Mesendoderm (in vitro differentiated cells): ENCODE measurements around the gene UTP15.

ENCODE experiments used
- DNase-seq: peaks from one replicate; pipeline ENCODE4 v3.0.0; 2013
- H2AK5ac ChIP-seq: 2 replicates; pipeline ENCODE4 v1.6.1; 2013; ENCODE audit warnings: low read length, inconsistent platforms
- H2BK120ac ChIP-seq: 2 replicates; pipeline ENCODE4 v1.6.1; 2013; ENCODE audit warnings: low read depth, mild to moderate bottlenecking, low read length, moderate library complexity, mixed read lengths
- H2BK15ac ChIP-seq: replicated peaks from 2 replicates; pipeline ENCODE4 v1.6.1; 2013; ENCODE audit warnings: low read depth, mild to moderate bottlenecking, moderate library complexity
- H2BK5ac ChIP-seq: 2 replicates; pipeline ENCODE4 v1.6.1; 2013; ENCODE audit warnings: low read length, inconsistent platforms
- H3K18ac ChIP-seq: 2 replicates; pipeline ENCODE4 v1.6.1; 2013; ENCODE audit warnings: mild to moderate bottlenecking, low read length, mixed read lengths
- H3K23ac ChIP-seq: one replicate; pipeline ENCODE4 v1.6.1; 2013; ENCODE audit warnings: low read length
- H3K27ac ChIP-seq: 2 replicates; pipeline ENCODE4 v1.5.1; 2013; ENCODE audit warnings: low read depth, mild to moderate bottlenecking, inconsistent platforms, low read length, moderate library complexity
- H3K27me3 ChIP-seq: 2 replicates; pipeline ENCODE4 v1.6.1; 2013; ENCODE audit warnings: low read length, control low read depth, mild to moderate bottlenecking, inconsistent platforms; ENCODE audit not compliant: insufficient read depth, poor library complexity
- H3K36me3 ChIP-seq: 2 replicates; pipeline ENCODE4 v1.6.1; 2013; ENCODE audit warnings: low read length, inconsistent platforms; ENCODE audit not compliant: control insufficient read depth, insufficient read depth
- H3K4ac ChIP-seq: one replicate; pipeline ENCODE4 v1.6.1; 2013; ENCODE audit warnings: low read depth, mild to moderate bottlenecking, low read length, moderate library complexity
- H3K4me1 ChIP-seq: 2 replicates; pipeline ENCODE4 v1.6.1; 2013; ENCODE audit warnings: low read depth, low read length, inconsistent platforms; ENCODE audit not compliant: control insufficient read depth
- H3K4me2 ChIP-seq: 2 replicates; pipeline ENCODE4 v1.6.1; 2013; ENCODE audit warnings: low read length
- H3K4me3 ChIP-seq: 2 replicates; pipeline ENCODE4 v1.5.1; 2013; ENCODE audit warnings: mild to moderate bottlenecking, low read length
- H3K56ac ChIP-seq: one replicate; pipeline ENCODE4 v1.6.1; 2013; ENCODE audit warnings: low read length
- H3K79me1 ChIP-seq: 2 replicates; pipeline ENCODE4 v1.6.1; 2013; ENCODE audit warnings: low read length, inconsistent platforms
- H3K79me2 ChIP-seq: 2 replicates; pipeline ENCODE4 v1.6.1; 2013; ENCODE audit warnings: mild to moderate bottlenecking, low read length; ENCODE audit not compliant: control insufficient read depth, insufficient read depth
- H3K9ac ChIP-seq: 2 replicates; pipeline ENCODE4 v1.6.1; 2013; ENCODE audit warnings: low read length, inconsistent platforms
- H4K5ac ChIP-seq: one replicate; pipeline ENCODE4 v1.6.1; 2013; ENCODE audit warnings: low read length
- H4K8ac ChIP-seq: one replicate; pipeline ENCODE4 v1.6.1; 2013; ENCODE audit warnings: low read depth, mild to moderate bottlenecking, control low read depth, low read length, moderate library complexity
- WGBS: extraction: QIAGEN DNeasy Blood & Tissue Kit; methylation state at CpG from one replicate; pipeline ENCODE4 v1.1.7; 2013; ENCODE audit warnings: low lambda C conversion rate, missing lambda C conversion rate; ENCODE audit not compliant: insufficient coverage; ENCODE audit errors: extremely low coverage; 5-methylcytosine and 5-hydroxymethylcytosine counted together

Gene UTP15

GRCh38 chr5:73582285-73583145 lies 17.0 kb downstream of the UTP15 start:
- no peaks in the 10 kb centered on the region for H3K4me1 ChIP-seq
- H2AK5ac ChIP-seq = no peak overlapping the region
- no peak overlapping the region for H3K9ac ChIP-seq
- no peak overlapping the region for H3K4me3 ChIP-seq
- H3K56ac ChIP-seq = no peak overlapping the region
- H3K18ac ChIP-seq = no peak overlapping the region
- no peak overlapping the region for H4K8ac ChIP-seq
- H2BK120ac ChIP-seq = no peak overlapping the region
- no peak overlapping the region for H2BK15ac ChIP-seq
- no peak overlapping the region for H4K5ac ChIP-seq
- H3K27ac ChIP-seq = no peak overlapping the region
- no CpG with 5 or more reads among the region's 3 CpGs for WGBS
- no peak overlapping the region for H3K4me2 ChIP-seq
- peaks cover 1% of the 10 kb centered on the region for H3K79me1 ChIP-seq
- DNase-seq = peak; percentile 26
- no peak overlapping the region for H3K4ac ChIP-seq
- no peaks in the 10 kb centered on the region for H3K27me3 ChIP-seq
- H3K23ac ChIP-seq = no peak overlapping the region
- peaks cover 2% of the 10 kb centered on the region for H3K36me3 ChIP-seq
- H2BK5ac ChIP-seq = no peak overlapping the region
- H3K79me2 ChIP-seq = no peaks in the 10 kb centered on the region

- no peak overlapping the region for H2BK120ac ChIP-seq
- no peak overlapping the region for H2AK5ac ChIP-seq
- no peak overlapping the region for H3K27ac ChIP-seq
- no peaks in the 10 kb centered on the region for H3K36me3 ChIP-seq
- H3K23ac ChIP-seq = no peak overlapping the region
- H3K4me1 ChIP-seq = no peaks in the 10 kb centered on the region
- no peak overlapping the region for H3K56ac ChIP-seq
- no CpG with 5 or more reads among the region's 1 CpG for WGBS
- H2BK5ac ChIP-seq = no peak overlapping the region
- no peak overlapping the region for H3K9ac ChIP-seq
- no peak overlapping the region for H3K4me2 ChIP-seq
- H3K4me3 ChIP-seq = no peak overlapping the region
- no peak overlapping the region for H3K18ac ChIP-seq
- no peaks in the 10 kb centered on the region for H3K79me2 ChIP-seq
- no peak for DNase-seq
- H3K27me3 ChIP-seq = no peaks in the 10 kb centered on the region
- H4K5ac ChIP-seq = no peak overlapping the region
- H4K8ac ChIP-seq = no peak overlapping the region
- no peaks in the 10 kb centered on the region for H3K79me1 ChIP-seq
- no peak overlapping the region for H2BK15ac ChIP-seq
- no peak overlapping the region for H3K4ac ChIP-seq
These were observed 22.4 kb downstream of the UTP15 start for GRCh38 chr5:73587923-73588322.

- Histone ChIP-seq H2BK15ac (no peak overlapping the region), H3K56ac (no peak overlapping the region), H3K23ac (no peak overlapping the region), H3K27me3 (no peaks in the 10 kb centered on the region), H3K4ac (no peak overlapping the region), H3K27ac (no peak overlapping the region), H3K9ac (no peak overlapping the region), H3K36me3 (no peaks in the 10 kb centered on the region), H3K4me2 (no peak overlapping the region), H2BK120ac (no peak overlapping the region), H4K8ac (no peak overlapping the region), H3K79me2 (no peaks in the 10 kb centered on the region), H3K4me3 (no peak overlapping the region), H4K5ac (no peak overlapping the region), H3K79me1 (no peaks in the 10 kb centered on the region), H3K18ac (no peak overlapping the region), H2BK5ac (no peak overlapping the region), H3K4me1 (no peaks in the 10 kb centered on the region), H2AK5ac (no peak overlapping the region)
- WGBS = no CpG with 5 or more reads among the region's 4 CpGs
- DNase-seq = peak; percentile 74
These were observed 25.7 kb downstream of the UTP15 start for GRCh38 chr5:73591102-73591695.

GRCh38 chr5:73591698-73592501 lies 26.4 kb downstream of the UTP15 start:
- H3K4ac ChIP-seq = no peak overlapping the region
- H3K79me2 ChIP-seq = no peaks in the 10 kb centered on the region
- no peak overlapping the region for H2BK5ac ChIP-seq
- no peak overlapping the region for H3K23ac ChIP-seq
- no peak overlapping the region for H3K4me3 ChIP-seq
- DNase-seq = no peak
- no peak overlapping the region for H3K56ac ChIP-seq
- H4K8ac ChIP-seq = no peak overlapping the region
- H2BK15ac ChIP-seq = no peak overlapping the region
- no peak overlapping the region for H2BK120ac ChIP-seq
- H3K27me3 ChIP-seq = no peaks in the 10 kb centered on the region
- H3K36me3 ChIP-seq = no peaks in the 10 kb centered on the region
- no peaks in the 10 kb centered on the region for H3K79me1 ChIP-seq
- no peak overlapping the region for H3K4me2 ChIP-seq
- H3K4me1 ChIP-seq = no peaks in the 10 kb centered on the region
- H3K18ac ChIP-seq = no peak overlapping the region
- H3K9ac ChIP-seq = no peak overlapping the region
- H2AK5ac ChIP-seq = no peak overlapping the region
- no peak overlapping the region for H3K27ac ChIP-seq
- H4K5ac ChIP-seq = no peak overlapping the region
- no CpG with 5 or more reads among the region's 4 CpGs for WGBS

GRCh38 chr5:73592551-73592950 lies 27.0 kb downstream of the UTP15 start:
- no peak overlapping the region for H3K56ac ChIP-seq
- no peak overlapping the region for H2BK120ac ChIP-seq
- no peaks in the 10 kb centered on the region for H3K27me3 ChIP-seq
- H3K4me3 ChIP-seq = no peak overlapping the region
- no peak overlapping the region for H3K18ac ChIP-seq
- WGBS = no CpG with 5 or more reads among the region's 1 CpG
- no peak overlapping the region for H3K23ac ChIP-seq
- no peak overlapping the region for H2AK5ac ChIP-seq
- no peak overlapping the region for H3K9ac ChIP-seq
- H3K4ac ChIP-seq = no peak overlapping the region
- H3K79me1 ChIP-seq = no peaks in the 10 kb centered on the region
- no peaks in the 10 kb centered on the region for H3K79me2 ChIP-seq
- no peak for DNase-seq
- no peak overlapping the region for H3K4me2 ChIP-seq
- H4K5ac ChIP-seq = no peak overlapping the region
- no peak overlapping the region for H2BK5ac ChIP-seq
- no peak overlapping the region for H2BK15ac ChIP-seq
- no peaks in the 10 kb centered on the region for H3K36me3 ChIP-seq
- no peak overlapping the region for H4K8ac ChIP-seq
- no peaks in the 10 kb centered on the region for H3K4me1 ChIP-seq
- no peak overlapping the region for H3K27ac ChIP-seq
